GM18873 (cell line): ENCODE results near the gene CFAP52.
"Not testable (repeated sequence)": the region's sequence is repeated elsewhere in the genome, so short reads cannot be mapped to it uniquely, and the experiment has no call there.

Experiments
- ATAC-seq: cut with Tn5 transposase; IDR thresholded peaks from one replicate; pipeline ENCODE4 v1.9.1; 2021; ENCODE audit warnings: mild to moderate bottlenecking, moderate library complexity, moderate number of reproducible peaks; ENCODE audit not compliant: unreplicated experiment, low FRiP score

The CFAP52 gene

DNA sequence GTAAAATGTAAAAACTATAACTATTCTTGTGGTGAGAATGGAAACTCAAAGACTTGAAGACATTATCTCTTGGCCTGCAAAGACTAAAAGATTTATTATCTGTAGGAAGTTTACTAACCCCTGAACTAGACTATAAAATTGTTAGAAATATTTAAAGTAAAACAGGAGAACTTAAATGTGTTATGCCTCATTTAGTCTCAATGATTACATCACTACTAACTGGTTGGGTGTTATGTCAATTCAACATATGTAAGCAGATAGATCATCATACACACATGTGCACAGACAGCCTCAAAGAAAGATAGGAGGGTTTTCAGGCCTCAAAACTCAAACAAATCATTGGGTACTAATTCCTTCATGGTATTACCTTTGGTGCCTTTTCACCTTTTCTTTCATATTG, 8.4 kb upstream of the CFAP52 start:
- ATAC-seq, result no peak

DNA sequence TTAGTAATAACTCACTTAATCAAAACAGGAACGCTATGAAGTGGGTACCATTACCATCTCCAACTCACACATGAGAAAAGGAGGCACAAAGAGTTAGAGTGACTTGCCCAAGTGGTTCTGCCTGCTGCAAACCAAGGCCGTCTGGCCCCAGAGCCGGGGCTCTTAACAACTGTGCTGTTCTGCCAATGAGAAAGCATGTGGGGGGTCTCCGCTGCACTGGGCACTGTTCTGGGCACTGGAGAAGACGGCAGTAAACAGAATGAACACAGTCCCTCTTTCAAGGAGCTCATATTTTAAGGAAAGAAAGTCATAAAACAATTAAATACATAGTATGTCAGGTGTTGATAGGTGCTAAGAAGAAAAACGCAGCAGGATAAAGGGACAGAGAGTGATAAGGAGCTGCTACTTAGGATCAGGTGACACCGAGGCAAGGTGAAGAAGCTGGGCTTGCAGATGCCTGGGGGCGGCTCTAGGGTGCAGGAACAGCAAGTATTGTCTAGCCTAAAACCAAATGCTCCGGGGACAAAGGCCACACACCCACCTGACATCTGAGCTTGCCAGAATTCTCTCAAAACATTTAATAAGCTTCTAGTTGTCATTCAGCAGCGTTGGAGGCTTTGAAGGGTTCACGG, 7.4 kb upstream of the CFAP52 start:
- ATAC-seq, result no peak

DNA sequence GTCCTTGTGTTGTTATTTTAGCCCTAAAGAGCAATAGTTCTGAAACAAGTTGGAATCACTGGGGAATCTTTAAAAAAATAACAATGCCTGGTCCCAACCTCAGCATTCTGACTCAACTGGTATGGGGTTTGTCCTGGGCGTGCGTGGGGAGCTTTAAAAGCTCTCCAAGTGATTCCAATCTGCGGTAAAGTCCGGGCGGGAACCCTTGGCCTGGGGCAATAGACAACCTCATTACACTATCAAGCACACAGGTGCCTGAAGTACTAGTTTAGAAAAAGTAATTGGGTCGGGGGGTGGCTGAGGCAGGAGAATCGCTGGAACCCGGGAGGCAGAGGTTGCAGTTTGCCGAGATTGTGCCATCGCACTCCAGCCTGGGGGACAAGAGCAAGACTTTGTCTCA, 5.2 kb upstream of the CFAP52 start:
- ATAC-seq, result no peak

DNA sequence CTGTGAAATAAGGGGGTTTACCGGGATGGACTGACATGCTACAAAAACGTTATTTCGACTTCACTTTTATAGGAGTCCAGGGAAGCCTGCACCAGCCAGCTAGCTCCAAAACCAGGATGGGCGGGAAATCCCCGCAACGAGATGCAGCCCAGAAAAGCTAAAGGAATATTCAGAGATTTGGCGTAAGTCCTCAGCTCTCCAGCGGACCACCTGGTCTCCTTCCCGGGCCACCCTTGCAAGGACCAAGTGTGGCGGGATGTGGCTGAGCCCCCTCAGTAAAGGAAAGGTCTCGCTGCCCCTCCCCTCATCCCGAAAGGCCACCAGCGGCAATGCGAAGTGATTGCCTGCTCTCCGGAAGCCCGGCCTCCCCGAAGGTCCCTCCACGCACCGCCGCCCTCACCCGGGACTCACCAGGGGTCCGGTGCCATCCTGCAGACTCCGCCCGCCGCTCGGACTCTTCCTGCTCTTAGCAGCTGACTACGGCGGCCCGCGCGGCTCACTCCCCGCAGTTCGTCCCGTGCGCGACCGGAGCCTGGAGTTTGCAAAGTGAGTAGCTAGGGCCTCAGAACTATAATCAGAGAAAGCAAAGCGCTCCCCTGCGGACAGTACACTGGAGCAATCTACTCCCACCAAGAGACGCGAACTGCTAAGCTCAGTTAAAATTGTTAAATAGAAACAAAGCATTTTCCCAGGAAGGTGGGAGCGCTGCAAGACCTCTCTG, 901 bp upstream of the CFAP52 start, which contains the start of gene STX8:
STX8 (minus strand) TSS at position 440 of the 721 bp plus-strand sequence; CDS start at position 428, 12 bp downstream.
- peak; percentile 77 for ATAC-seq

DNA sequence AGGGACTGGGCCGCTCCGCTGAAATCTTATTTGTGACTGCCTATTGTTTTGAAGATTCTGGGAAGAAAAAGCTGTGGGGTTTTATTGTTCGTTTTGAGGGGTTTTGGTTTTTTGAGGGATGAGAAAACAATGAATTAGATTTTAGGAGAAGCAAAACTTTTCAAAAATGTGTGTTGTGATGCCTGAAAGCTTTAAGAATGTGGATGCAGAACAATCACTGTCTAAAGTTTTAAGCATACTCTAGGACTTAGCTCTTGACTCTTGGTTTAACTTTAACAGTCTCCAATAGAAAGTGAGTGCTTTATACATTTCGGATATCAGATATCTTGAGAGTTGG, 899 bp downstream of the CFAP52 start:
- ATAC-seq, result no peak

DNA sequence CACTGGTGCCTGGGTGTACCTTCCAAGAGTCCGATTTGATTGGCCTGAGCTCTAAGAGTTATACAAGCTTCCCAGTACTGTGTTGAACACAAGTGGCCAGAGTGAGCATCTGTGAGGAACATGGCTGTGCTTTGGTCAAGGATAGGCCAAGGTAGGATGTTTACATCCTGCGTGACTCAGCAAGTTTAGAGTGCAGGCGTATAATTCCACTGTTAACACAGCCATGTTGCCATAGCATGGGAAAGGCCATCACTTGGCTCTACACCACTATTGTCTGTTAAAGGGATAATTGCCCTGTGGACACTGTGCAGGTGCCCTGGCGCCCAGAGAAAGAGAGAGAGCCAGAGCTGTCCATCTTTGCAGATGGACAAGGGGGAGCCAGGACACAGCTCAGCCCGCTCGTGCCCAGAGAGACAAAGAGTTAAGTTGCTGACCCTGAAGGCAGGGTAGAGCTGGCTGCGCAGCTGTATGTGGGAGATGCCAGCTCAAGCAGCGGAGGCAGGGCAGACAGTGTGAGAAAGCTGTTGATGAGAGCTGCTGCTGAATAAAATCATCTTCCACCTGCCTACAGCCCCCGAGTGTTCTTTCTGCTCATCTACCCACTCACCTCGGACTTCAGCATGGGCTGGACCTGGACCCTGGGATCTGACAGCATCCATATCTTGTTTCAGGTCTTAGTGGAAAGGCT, 11.7 kb downstream of the CFAP52 start:
- no peak for ATAC-seq

DNA sequence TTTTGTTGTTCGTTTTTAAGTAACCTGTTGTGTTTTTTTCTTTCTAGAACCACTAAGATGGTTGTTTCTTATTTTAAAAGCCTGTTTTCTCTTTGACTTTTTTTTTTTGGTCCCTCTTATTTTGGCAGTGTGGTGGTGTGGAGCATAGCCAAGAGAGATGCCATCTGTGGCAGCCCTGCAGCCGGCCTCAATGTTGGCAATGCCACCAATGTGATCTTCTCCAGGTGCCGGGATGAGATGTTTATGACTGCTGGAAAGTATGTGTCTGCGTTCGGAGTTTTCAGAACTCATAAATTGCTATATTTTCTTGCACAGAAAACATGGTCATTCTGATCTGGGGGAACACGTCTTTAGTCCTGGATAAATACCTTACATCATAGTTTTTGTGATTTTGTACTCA, 17.6 kb downstream of the CFAP52 start:
- no peak for ATAC-seq

DNA sequence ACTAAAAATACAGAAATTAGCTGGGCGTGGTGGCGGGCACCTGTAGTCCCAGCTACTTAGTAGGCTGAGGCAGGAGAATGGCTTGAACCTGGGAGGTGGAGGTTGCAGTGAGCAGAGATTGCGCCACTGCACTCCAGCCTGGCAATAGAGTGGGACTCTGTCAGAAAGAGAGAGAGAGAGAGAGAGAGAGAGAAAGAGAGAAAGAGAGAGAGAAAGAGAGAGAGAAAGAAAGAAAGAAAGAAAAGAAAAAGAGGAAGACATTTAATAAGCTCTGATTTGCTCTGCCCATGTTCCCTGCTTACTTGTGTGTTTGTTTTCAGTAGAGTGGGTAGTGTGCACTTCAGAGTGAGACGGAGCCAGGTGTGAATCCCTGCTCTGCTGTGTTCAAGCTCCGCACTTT, 21.2 kb downstream of the CFAP52 start:
- ATAC-seq, result not testable (repeated sequence)

DNA sequence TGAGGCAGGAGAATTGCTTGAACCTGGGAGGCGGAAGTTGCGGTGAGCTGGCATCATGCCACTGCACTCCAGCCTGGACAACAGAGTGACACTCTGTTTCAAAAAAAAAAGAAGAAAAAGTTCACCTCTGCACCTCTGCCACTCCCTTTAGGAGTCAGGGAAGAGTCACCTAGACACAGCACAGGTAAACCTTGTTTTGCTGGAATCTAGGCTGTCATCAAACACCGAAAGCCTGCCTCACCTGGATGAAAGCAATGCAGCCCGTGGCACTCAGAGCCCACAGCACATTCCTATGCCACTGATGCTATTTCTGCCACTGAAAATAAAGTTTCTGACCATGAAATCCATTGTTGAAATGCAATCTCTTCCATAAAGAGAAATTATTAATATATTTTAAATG, 22.2 kb downstream of the CFAP52 start:
- ATAC-seq, result no peak

DNA sequence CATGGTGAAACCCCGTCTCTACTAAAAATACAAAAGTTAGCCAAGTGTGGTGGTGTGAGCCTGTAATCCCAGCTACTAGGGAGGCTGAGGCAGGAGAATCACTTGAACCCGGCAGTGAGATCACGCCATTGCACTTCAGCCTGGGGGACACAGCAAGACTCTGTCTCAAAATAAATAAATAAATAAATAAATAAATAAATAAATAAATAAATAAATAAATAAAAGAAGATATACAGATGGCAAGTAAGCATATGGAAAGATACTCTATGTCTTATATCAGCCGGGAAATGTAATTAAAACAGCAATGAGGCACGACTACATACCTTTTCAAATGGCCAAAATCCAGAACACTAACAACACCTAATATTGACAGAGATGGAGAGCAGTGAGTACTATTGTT, 28.1 kb downstream of the CFAP52 start:
- ATAC-seq, result not testable (repeated sequence)

DNA sequence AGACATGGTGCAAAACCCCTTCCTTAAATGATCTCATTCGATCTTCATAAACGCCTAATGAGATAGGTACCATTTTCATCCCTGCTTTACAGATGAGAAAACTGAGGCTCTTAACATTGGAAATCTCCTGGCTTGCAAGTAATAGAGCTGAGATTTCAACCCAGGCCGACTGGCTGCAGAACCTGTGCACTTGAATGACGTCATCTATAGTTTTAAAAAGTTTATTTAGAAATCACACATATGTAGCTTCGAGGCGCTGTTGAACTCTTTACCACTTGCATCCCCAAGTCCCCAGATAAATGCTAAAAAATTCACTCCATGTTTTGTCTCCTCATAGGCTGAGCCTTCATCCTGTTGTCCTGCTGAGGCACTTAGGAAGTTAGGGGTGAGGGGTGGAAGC, 30.0 kb downstream of the CFAP52 start:
- ATAC-seq, result no peak

DNA sequence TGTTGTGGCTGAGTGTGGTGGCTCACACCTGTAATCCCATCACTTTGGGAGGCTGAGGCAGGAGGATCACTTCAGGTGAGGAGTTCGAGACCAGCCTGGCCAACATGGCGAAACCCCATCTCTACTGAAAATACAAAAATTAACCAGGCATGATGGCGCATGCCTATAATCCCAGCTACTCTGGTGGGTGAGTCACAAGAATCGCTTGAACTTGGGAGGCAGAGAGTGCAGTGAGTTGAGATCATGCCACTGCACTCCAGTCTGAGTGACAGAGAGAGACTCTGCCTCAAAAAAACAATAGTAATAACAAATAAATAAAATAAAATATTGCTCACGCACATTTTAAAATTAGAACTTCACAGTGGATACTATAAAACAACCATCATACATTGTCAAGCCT, 30.6 kb downstream of the CFAP52 start:
- not testable (repeated sequence) for ATAC-seq

DNA sequence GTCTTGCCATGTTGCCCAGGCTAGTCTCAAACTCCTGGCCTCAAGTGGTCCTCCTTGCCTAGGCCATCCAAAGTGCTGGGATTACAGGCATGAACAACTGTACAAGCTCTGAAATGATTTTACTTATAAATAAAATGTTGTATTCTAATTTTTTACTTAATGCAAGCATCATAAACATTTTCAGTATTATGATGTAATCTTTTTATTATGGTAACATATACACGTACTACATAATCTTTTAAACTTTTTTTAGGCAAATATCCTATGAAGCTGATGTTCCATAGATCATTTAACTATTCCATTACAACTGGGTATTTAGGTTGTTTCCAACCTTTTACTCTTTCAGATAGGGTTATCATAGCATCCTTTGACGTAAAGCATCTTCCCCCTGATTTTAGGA, 35.1 kb downstream of the CFAP52 start:
- no peak for ATAC-seq

DNA sequence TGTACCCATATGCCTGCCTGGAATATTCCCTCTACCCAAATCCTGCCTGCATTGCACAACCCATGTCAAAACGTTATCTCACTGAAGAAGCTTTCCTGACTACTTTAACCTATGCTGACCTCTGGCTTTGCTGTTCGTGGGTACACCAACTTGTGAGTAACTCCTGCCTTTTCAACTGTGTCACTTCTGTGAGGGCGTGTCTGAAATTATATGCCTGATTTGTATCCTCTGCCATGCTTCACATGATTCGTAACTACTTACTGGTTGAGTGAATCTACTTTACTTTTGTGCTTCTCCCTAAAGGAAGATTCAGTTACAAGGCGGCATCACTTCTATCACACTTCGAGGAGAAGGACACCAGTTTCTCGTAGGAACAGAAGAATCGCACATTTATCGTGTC, 35.6 kb downstream of the CFAP52 start:
- no peak for ATAC-seq

DNA sequence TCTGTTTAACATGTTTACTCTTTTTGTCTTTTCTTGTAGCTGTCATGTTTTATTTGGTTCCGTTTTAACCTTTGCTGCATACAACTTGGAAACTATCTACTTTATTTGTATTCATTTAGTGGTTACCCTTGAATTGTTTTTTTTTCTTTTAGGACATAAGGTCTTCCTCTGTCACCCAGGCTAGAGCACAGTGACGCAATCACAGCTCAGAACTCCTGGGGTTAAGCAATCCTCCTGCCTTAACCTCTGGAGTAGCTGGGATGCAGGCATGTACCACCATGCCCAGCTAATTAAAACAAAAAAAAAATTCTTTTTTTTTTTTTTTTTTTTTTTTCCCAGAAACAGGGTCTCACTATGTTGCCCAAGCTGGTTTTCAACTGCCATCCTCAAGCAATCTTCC, 39.0 kb downstream of the CFAP52 start:
- no peak for ATAC-seq

DNA sequence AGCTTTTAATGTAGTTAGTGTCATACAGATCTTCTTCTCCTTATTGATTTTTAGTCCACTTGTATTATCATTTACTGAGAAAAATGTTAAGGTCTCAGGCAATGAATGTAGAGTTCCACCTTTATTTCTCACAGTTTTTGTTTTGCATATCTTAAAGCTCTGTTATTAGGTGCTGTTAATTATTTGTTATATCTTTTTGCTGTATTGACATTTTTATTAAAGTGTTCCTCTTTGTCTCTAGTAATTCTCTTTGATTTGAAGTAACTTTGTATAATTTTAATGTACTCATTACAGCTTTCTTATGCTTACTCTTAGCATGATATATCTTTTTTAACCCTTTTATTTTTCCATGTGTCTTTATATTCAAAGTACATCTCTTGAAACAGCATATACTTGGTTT, 46.5 kb downstream of the CFAP52 start:
- ATAC-seq, result no peak

DNA sequence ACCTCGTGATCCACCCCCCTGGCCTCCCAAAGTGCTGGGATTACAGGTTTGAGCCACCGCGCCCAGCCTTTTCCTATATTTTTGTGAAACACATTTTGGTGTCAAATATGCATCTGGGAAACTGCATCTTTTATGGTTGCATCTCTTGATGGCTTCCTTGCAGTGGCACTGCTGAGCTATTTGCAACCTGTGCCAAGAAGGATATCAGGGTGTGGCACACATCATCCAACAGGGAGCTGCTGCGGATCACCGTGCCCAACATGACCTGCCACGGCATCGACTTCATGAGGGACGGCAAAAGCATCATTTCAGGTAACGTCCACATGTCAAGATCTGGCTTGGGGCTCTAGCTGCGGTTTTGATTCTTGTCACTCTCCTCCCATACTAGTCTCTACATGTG, 52.1 kb downstream of the CFAP52 start:
- ATAC-seq, result no peak

DNA sequence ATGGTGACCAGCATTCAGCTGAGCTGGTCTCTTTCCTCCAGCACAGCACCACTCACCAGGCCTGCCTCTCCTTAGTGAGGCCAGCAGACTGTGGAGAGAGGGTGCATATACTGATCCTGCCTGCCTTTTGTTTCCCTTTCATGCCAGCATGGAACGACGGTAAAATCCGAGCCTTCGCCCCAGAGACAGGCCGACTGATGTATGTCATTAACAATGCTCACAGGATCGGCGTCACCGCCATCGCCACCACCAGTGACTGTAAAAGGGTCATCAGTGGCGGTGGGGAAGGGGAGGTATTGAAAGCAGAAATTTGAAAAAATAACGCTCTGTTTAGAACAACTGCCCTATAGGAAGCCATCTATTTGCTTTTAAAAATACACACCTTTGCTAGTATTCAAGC, 56.3 kb downstream of the CFAP52 start:
- no peak for ATAC-seq

DNA sequence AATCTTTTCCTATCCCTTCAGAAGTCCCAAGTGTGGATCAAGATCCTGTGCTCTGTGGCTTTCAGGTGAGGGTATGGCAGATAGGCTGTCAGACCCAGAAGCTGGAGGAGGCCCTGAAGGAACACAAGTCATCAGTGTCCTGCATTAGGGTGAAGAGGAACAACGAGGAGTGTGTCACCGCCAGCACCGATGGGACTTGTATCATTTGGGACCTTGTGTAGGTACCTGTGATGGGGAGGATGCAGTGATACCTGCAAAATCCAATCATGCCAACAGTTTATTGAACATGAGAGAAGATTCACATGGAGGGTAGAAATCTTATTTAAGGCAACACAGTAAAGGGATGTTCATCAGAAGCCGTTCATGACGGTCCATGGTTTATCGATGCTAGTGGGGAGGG, 58.9 kb downstream of the CFAP52 start:
- ATAC-seq, result no peak

DNA sequence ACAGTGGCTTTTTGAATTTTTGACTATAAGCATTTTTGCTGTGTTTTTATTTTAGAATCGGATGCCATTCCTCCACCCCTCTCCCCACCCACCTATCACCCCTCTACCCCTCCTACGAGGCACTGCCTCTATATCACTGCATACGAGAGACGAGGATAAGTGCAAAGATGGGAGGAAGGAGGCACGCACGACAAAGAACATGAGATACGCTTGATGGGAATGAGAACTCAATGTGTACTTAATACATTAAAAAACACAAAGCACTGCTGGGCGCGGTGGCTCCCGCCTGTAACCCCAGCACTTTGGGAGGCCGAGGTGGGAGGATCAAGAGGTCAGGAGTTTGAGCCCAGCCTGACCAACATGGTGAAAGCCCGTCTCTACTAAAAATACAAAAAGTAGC, 60.1 kb downstream of the CFAP52 start:
- no peak for ATAC-seq

DNA sequence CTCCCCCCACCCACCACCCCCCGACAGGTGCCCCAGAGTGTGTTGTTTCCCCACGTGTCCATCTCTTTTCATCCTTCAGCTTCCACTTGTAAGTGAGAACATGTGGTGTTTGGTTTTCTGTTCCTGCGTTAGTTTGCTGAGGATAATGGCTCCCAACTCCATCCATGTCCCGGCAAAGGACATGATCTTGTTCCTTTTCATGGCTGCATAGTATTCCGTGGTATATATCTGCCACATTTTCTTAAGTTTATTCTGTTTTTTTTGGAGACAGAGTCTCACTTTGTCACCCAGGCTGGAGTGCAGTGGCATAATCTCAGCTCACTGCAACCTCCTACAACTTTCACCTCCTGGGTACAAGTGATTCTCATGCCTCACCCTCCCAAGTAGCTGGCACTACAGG, 63.9 kb downstream of the CFAP52 start:
- ATAC-seq, result not testable (repeated sequence)

DNA sequence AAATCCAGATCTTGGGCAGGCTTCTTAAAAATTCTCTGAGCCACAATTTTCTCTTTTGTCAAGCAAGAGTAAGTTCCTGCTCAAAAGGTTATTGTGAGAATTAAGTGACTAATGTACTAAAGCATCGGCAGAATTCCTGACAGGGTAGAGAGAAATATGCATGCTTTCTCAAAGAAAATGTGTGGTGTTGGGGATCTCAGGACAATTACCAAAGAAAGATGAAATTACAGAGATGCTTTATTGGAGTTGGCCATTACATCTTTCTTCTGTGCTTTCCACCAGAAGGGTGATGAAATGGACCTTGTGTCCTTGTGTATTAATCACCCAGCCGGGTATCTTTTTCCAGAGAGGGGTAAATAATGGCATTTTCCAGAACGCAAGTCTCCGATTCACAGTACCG, 67.2 kb downstream of the CFAP52 start:
- no peak for ATAC-seq
